Natural killer cell treated with Interleukin-12 subunit alpha and Interleukin-12 subunit beta and Interleukin-15 and Interleukin-18, amount 100 ng/mL, for 72 hours (primary cell): ENCODE data around the gene PRR23B. TPM values are rescaled to one million over a fixed set of nuclear protein-coding genes. Genes with fewer than 3 reads are reported as not detected.

ENCODE experiments used
- ATAC-seq, 2 donors: fragments of 150-1000 bp; cut with Tn5 transposase in 1 of 2; sonication (Bioruptor Pico), chemical (Tn5 transposase) in 1 of 2; 2 replicates each; pipeline ENCODE4 v1.10.0; 2021
- DNase-seq: peaks from one replicate; pipeline ENCODE4 v3.0.0; 2022; ENCODE audit warnings: low spot score
- H3K27ac Mint-ChIP-seq, 2 donors: 1 replicate in 1 of 2; 2 replicates in 1 of 2; pipeline ENCODE4 v1.8.0; 2022; ENCODE audit warnings: mixed read lengths in 2 of 2, mild to moderate bottlenecking in 1 of 2, moderate library complexity in 1 of 2
- H3K27me3 Mint-ChIP-seq, 2 donors: 1 replicate in 1 of 2; 2 replicates in 1 of 2; pipeline ENCODE4 v1.8.0; 2022; ENCODE audit warnings: mixed read lengths in 2 of 2
- H3K36me3 Mint-ChIP-seq: one replicate; pipeline ENCODE4 v1.8.0; 2022; ENCODE audit warnings: mixed read lengths
- H3K4me1 Mint-ChIP-seq, 2 donors: 1 replicate in 1 of 2; 2 replicates in 1 of 2; pipeline ENCODE4 v1.8.0; 2022; ENCODE audit warnings: low read depth in 2 of 2, mixed read lengths in 2 of 2, mild to moderate bottlenecking in 1 of 2
- H3K4me3 Mint-ChIP-seq: one replicate; pipeline ENCODE4 v1.8.0; 2022; ENCODE audit warnings: mixed read lengths
- H3K9me3 Mint-ChIP-seq: 2 replicates; pipeline ENCODE4 v1.8.0; 2022; ENCODE audit warnings: mixed read lengths
- total RNA-seq, 2 donors: library from RNA; stranded (reverse); gene quantifications; one replicate each; pipeline ENCODE4 v1.2.3, GENCODE V29; 2022

PRR23B gene
- total RNA-seq, 2 donors from 2014 or later = not detected

- Mint-ChIP-seq H3K27me3 (peaks cover 0 to 5% of the 10 kb centered on the region in 2 donors), H3K4me3 (no peak overlapping the region), H3K9me3 (peaks cover 19% of the 10 kb centered on the region), H3K4me1 (no peaks in the 10 kb centered on the region), H3K27ac (no peak overlapping the region), H3K36me3 (no peaks in the 10 kb centered on the region)
- DNase-seq (no peak), ATAC-seq (no peak)
Measured at GRCh38 chr3:139005356-139005993, 15.3 kb downstream of the PRR23B start.

GRCh38 chr3:138995706-138996105 is 25.0 kb downstream of the PRR23B start:
- no peaks in the 10 kb centered on the region for H3K9me3 Mint-ChIP-seq
- no peak for DNase-seq
- ATAC-seq = no peak
- H3K27me3 Mint-ChIP-seq = peaks cover 16 to 52% of the 10 kb centered on the region in 2 donors
- H3K27ac Mint-ChIP-seq = no peak overlapping the region
- H3K4me1 Mint-ChIP-seq = no peaks in the 10 kb centered on the region
- H3K4me3 Mint-ChIP-seq = no peak overlapping the region
- no peaks in the 10 kb centered on the region for H3K36me3 Mint-ChIP-seq

GRCh38 chr3:138987181-138987580 is 33.5 kb downstream of the PRR23B start:
- Mint-ChIP-seq H3K4me3 (no peak overlapping the region), H3K36me3 (no peaks in the 10 kb centered on the region), H3K27me3 (peaks cover 5 to 22% of the 10 kb centered on the region in 2 donors), H3K27ac (no peak overlapping the region), H3K9me3 (no peaks in the 10 kb centered on the region), H3K4me1 (no peaks in the 10 kb centered on the region)
- no peak for DNase-seq
- no peak for ATAC-seq

- Mint-ChIP-seq H3K36me3 (no peaks in the 10 kb centered on the region), H3K4me1 (no peaks in the 10 kb centered on the region), H3K4me3 (no peak overlapping the region), H3K27me3 (peaks cover 5 to 16% of the 10 kb centered on the region in 2 donors), H3K9me3 (no peaks in the 10 kb centered on the region), H3K27ac (no peak overlapping the region)
- ATAC-seq = no peak
- no peak for DNase-seq
Measured at GRCh38 chr3:138985932-138986331, 34.8 kb downstream of the PRR23B start.

GRCh38 chr3:138984816-138985215 is 35.9 kb downstream of the PRR23B start:
- DNase-seq (no peak), ATAC-seq (peak in 1 of 2 donors; percentile 18)
- Mint-ChIP-seq H3K27ac (no peak overlapping the region), H3K4me3 (no peak overlapping the region), H3K27me3 (peaks cover 5 to 22% of the 10 kb centered on the region in 2 donors), H3K9me3 (no peaks in the 10 kb centered on the region), H3K4me1 (no peaks in the 10 kb centered on the region), H3K36me3 (no peaks in the 10 kb centered on the region)

- H3K9me3 Mint-ChIP-seq = no peaks in the 10 kb centered on the region
- DNase-seq (no peak), ATAC-seq (no peak)
- H3K4me3 Mint-ChIP-seq = no peak overlapping the region
- H3K27ac Mint-ChIP-seq = no peak overlapping the region
- no peaks in the 10 kb centered on the region for H3K36me3 Mint-ChIP-seq
- no peaks in the 10 kb centered on the region for H3K4me1 Mint-ChIP-seq
- peaks cover 9 to 13% of the 10 kb centered on the region in 2 donors for H3K27me3 Mint-ChIP-seq
Measured at GRCh38 chr3:138976047-138976446, 44.7 kb downstream of the PRR23B start.

- Mint-ChIP-seq H3K4me3 (no peak overlapping the region), H3K27me3 (peaks cover 9 to 13% of the 10 kb centered on the region in 2 donors), H3K27ac (no peak overlapping the region), H3K4me1 (no peaks in the 10 kb centered on the region), H3K36me3 (no peaks in the 10 kb centered on the region), H3K9me3 (no peaks in the 10 kb centered on the region)
- no peak for DNase-seq
- ATAC-seq = no peak
Measured at GRCh38 chr3:138975351-138975750, 45.4 kb downstream of the PRR23B start.

- Mint-ChIP-seq H3K36me3 (no peaks in the 10 kb centered on the region), H3K9me3 (no peaks in the 10 kb centered on the region), H3K4me1 (no peaks in the 10 kb centered on the region), H3K27ac (no peak overlapping the region), H3K4me3 (no peak overlapping the region), H3K27me3 (peaks cover 8 to 20% of the 10 kb centered on the region in 2 donors)
- DNase-seq = no peak
- no peak for ATAC-seq
Measured at GRCh38 chr3:138974462-138974861, 46.3 kb downstream of the PRR23B start.

GRCh38 chr3:138972941-138973340 is 47.8 kb downstream of the PRR23B start:
- no peaks in the 10 kb centered on the region for H3K9me3 Mint-ChIP-seq
- no peak for ATAC-seq
- no peaks in the 10 kb centered on the region for H3K36me3 Mint-ChIP-seq
- H3K27ac Mint-ChIP-seq = no peak overlapping the region
- H3K4me1 Mint-ChIP-seq = no peaks in the 10 kb centered on the region
- no peak for DNase-seq
- H3K27me3 Mint-ChIP-seq = peaks cover 15 to 17% of the 10 kb centered on the region in 2 donors
- no peak overlapping the region for H3K4me3 Mint-ChIP-seq

GRCh38 chr3:138971766-138972320 is 48.9 kb downstream of the PRR23B start:
- no peaks in the 10 kb centered on the region for H3K36me3 Mint-ChIP-seq
- H3K9me3 Mint-ChIP-seq = no peaks in the 10 kb centered on the region
- no peak overlapping the region for H3K4me3 Mint-ChIP-seq
- DNase-seq (no peak), ATAC-seq (no peak)
- peaks cover 17 to 21% of the 10 kb centered on the region in 2 donors for H3K27me3 Mint-ChIP-seq
- no peak overlapping the region for H3K27ac Mint-ChIP-seq
- no peaks in the 10 kb centered on the region for H3K4me1 Mint-ChIP-seq

Other genes starting within 250 kb of the PRR23B start
- 10 to 100 TPM; 22.8 to 42.7 TPM for gene PIK3CB, start 186.0 kb downstream of the PRR23B start, total RNA-seq
- gene FOXL2, start 73.8 kb downstream of the PRR23B start, total RNA-seq = not detected
- gene FOXL2NB, start 73.7 kb downstream of the PRR23B start, total RNA-seq = not detected
- gene PRR23A, start 14.7 kb downstream of the PRR23B start, total RNA-seq = not detected
- gene PRR23C, start 24.0 kb upstream of the PRR23B start, total RNA-seq = not detected